ENCODE measurements around the gene SLC38A3.
"Not testable (repeated sequence)": the region's sequence is repeated elsewhere in the genome, so short reads cannot be mapped to it uniquely, and the experiment has no call there.

Gene SLC38A3

GRCh38 chr3:50211930-50212329, 6.9 kb downstream of the SLC38A3 start:
- DNase-seq = no peak

GRCh38 chr3:50212502-50212901, 7.4 kb downstream of the SLC38A3 start:
- DNase-seq = no peak

GRCh38 chr3:50212971-50213370, 7.9 kb downstream of the SLC38A3 start:
- no peak for DNase-seq

GRCh38 chr3:50213373-50213772, 8.3 kb downstream of the SLC38A3 start:
- no peak for DNase-seq

GRCh38 chr3:50214824-50215223, 9.8 kb downstream of the SLC38A3 start:
- no peak for DNase-seq

GRCh38 chr3:50215529-50215928, 10.5 kb downstream of the SLC38A3 start:
- no peak for DNase-seq

- DNase-seq = no peak
Measured at GRCh38 chr3:50217681-50218080, 12.6 kb downstream of the SLC38A3 start.

- no peak for DNase-seq
Measured at GRCh38 chr3:50218448-50218847, 13.4 kb downstream of the SLC38A3 start.

- DNase-seq = no peak
Measured at GRCh38 chr3:50219285-50219684, 14.2 kb downstream of the SLC38A3 start.

- no peak for DNase-seq
Measured at GRCh38 chr3:50220109-50220508, 15.0 kb downstream of the SLC38A3 start.

GRCh38 chr3:50221051-50221410, 16.0 kb downstream of the SLC38A3 start:
- DNase-seq = no peak

- DNase-seq = no peak
Measured at GRCh38 chr3:50221411-50222168, 16.5 kb downstream of the SLC38A3 start.

- DNase-seq = no peak
Measured at GRCh38 chr3:50222169-50222528, 17.1 kb downstream of the SLC38A3 start.

- no peak for DNase-seq
Measured at GRCh38 chr3:50224639-50225038, 19.6 kb downstream of the SLC38A3 start.

- peak in 1 of 2 experiments; percentile 34 for DNase-seq
Measured at GRCh38 chr3:50226888-50227389, 21.9 kb downstream of the SLC38A3 start.

- DNase-seq = peak; percentile 85 to 89
Measured at GRCh38 chr3:50227390-50228183, 22.5 kb downstream of the SLC38A3 start.

GRCh38 chr3:50228184-50228763, 23.2 kb downstream of the SLC38A3 start:
- not testable (repeated sequence) for DNase-seq

GRCh38 chr3:50229490-50229889, 24.4 kb downstream of the SLC38A3 start:
- DNase-seq = no peak

- DNase-seq = no peak
Measured at GRCh38 chr3:50230104-50230793, 25.2 kb downstream of the SLC38A3 start.

GRCh38 chr3:50230794-50231125, 25.7 kb downstream of the SLC38A3 start:
- no peak for DNase-seq

GRCh38 chr3:50231581-50231980, 26.5 kb downstream of the SLC38A3 start:
- no peak for DNase-seq

GRCh38 chr3:50232303-50232702, 27.2 kb downstream of the SLC38A3 start:
- no peak for DNase-seq

GRCh38 chr3:50233176-50233575, 28.1 kb downstream of the SLC38A3 start:
- no peak for DNase-seq
